GM10266 (cell line): ENCODE data around the gene FABP3.
A peak's percentile ranks its signal among the peaks of the same experiment; 100 is the strongest.

Experiments used
- DNase-seq: peaks from one replicate; pipeline ENCODE4 v3.0.0; 2012; ENCODE audit errors: extremely low spot score
- TF ChIP-seq, protein P1 (sequence below): IDR thresholded peaks from 2 replicates; pipeline ENCODE4 v1.5.1; 2012; ENCODE audit warnings: mild to moderate bottlenecking, low read depth; ENCODE audit not compliant: control insufficient read depth, insufficient read depth; ENCODE audit errors: missing control alignments

The FABP3 gene

DNA sequence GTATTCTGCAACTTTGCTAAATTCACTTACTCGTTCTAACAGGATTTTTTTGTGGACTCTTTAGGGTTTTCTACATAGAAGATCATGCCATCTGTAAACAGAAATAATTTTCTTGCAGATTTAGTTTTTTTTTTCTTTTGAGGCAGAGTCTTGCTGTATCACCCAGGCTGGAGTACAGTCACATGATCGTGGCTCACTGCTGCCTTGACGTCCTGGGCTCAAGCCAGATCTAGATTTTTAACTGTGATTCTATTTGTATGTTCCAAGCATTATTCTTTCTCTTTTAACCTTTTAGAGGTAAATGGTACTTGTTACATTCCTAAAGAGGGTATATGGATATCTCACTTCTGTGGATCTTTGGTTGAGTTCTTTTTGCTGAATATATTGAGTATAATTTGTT is 18.6 kb downstream of the FABP3 start:
- no peak for DNase-seq
- TF ChIP-seq, protein P1, sequence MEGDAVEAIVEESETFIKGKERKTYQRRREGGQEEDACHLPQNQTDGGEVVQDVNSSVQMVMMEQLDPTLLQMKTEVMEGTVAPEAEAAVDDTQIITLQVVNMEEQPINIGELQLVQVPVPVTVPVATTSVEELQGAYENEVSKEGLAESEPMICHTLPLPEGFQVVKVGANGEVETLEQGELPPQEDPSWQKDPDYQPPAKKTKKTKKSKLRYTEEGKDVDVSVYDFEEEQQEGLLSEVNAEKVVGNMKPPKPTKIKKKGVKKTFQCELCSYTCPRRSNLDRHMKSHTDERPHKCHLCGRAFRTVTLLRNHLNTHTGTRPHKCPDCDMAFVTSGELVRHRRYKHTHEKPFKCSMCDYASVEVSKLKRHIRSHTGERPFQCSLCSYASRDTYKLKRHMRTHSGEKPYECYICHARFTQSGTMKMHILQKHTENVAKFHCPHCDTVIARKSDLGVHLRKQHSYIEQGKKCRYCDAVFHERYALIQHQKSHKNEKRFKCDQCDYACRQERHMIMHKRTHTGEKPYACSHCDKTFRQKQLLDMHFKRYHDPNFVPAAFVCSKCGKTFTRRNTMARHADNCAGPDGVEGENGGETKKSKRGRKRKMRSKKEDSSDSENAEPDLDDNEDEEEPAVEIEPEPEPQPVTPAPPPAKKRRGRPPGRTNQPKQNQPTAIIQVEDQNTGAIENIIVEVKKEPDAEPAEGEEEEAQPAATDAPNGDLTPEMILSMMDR: no peak

DNA sequence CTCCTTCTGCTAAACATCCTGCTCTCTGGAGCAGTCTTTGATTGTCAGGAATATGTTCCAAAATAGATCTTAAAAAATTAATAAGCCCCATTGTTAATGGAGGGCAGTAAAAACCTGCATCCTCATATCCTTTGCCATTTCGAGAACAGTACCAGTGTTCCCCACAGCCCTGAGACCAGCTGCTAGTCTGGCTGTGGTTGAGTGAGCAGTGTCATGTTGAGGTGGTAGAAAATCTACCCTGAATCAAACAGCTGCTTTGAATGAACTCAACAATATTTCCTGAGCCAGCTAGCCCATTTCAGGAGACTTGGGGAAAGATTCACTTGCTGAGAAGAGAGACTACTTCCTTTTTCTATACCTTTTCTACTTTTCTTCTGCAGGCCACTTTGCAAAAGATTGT is 24.4 kb downstream of the FABP3 start:
- DNase-seq: no peak
- TF ChIP-seq, protein P1: no peak

DNA sequence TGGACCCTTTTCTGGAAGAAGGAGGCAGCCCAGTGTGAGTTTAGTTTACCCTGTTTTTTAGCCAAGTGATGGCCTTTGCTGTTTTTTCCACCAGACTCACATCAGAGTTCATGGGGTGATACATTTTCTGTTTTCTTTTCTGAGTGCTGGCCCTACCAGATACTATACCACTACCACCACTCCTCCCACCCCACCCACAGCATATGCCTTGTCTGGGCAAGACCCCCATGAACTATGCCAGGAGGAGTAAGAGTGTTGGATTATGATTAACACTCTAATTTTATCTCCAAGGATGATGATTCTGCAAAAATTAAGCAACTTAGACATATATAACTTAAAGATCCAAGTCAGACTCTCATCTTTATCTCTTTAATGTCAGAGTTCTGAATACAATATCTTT is 26.1 kb downstream of the FABP3 start:
- no peak for DNase-seq
- TF ChIP-seq, protein P1: no peak

DNA sequence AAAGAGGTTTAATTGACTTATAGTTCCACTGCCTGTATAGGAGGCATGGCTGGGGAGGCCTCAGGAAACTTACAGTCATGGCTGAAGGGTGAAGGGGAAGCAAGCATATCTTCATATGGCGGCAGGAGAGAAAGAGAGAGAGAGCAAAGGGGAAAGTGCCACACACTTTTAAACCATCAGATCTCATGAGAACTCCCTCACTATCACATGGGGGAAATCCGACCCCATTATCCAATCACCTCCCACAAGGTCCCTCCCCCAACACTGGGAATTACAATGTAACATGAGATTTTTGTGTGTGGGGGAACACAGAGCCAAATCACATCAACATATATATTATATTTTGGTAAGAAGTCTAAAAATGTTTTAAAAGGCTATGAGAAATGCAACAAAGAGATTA is 27.2 kb downstream of the FABP3 start:
- no peak for DNase-seq
- TF ChIP-seq, protein P1: no peak

DNA sequence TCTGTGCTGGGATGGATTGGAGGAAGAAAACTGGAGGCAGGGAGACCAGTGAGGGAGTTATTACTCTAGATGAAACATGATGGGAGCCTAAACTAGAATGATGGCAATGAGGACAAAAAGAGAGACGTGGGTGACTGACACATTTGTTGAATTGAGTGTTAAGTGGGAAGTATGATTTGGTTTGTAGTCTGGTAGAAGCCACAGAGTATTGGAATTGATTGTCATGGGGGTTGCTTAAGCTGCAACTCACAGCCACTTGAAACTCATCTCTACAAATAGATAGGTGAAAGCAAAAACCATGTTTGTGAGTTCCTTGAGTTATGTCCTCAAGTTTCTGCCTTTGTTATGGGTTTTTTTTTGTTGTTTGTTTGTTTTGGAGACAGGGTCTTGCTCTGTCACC is 28.4 kb downstream of the FABP3 start:
- TF ChIP-seq, protein P1: no peak

DNA sequence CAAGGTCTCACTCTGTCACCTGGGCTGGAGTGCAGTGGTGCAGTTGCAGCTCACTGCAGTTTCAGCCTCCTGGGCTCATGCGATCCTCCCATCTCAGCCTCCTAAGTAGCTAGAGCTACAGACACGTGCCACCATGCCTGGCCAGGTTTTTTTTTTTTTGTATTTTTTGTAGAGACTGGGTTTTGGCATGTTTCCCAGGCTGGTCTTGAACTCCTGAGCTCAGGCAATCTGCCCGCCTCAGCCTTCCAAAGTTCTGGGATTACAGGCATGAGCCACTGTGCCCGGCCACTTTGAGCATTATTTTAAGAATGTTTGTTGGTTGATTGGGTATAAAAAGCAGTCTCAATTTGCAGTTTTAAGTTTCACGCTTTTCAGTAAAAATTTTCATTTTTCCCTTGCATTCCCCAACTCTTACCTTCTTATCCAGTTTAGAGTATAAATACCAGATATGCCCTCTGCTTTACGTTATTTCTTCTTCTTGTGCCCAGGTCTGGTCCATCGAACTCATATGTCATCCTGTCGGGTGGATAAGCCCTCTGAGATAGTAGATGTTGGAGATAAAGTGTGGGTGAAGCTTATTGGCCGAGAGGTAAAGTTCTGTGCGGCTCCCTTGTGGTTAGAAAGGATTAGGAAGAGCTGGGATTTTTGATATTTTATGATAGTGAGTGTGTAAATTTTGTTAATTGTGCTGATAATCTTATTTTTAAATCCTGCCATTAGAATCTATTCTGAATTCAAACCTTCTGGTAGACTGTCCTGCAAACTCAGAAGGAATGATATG is 36.0 kb downstream of the FABP3 start:
- TF ChIP-seq, protein P1: no peak
- DNase-seq: no peak

More for the DNA sequence above, 28.4 kb downstream of the FABP3 start:
- no peak for DNase-seq

DNA sequence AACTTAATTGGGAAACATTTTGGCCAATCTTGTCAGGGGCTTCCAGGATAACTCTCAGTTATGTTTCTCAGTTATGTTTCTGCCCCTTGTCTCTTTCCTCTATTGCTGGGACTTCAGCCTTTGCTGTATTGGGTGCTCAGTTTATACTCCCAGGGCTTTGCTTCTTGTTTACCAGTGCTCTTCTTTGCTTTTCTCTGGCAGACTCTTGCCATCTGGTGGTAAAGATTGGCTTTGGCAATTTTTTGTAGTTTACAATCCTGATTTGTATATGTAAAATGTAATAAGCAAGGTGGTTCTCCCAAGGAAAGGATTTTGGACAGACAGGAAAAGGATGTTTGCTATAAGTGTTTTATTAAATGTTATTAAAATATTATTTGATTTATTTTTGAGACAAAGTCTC is 37.9 kb downstream of the FABP3 start:
- TF ChIP-seq, protein P1: peak; percentile 53
- peak; percentile 29 for DNase-seq
